Endothelial cell of umbilical vein (primary cell): ENCODE results near the gene ITIH6. TPM values are rescaled to one million over a fixed set of nuclear protein-coding genes. Genes with fewer than 3 reads are reported as not detected.

ENCODE experiments used
- BruUV-seq: library from RNA; stranded (reverse); fragments of 400-500 nt; replicated peaks from 2 replicates; lab custom pipeline; 2021; lab: Mats Ljungman, UMichigan
- CTCF ChIA-PET: fragments of 300-600, 350-600 bp; sonication (Branson Sonifier 250); formaldehyde crosslinking; loops from one replicate; lab custom pipeline; 2021; ENCODE audit warnings: antibody characterized with exemption, inconsistent platforms; lab: Charles Lee
- POLR2A ChIA-PET: fragments of 300-600, 350-600 bp; sonication (Branson Sonifier 250); formaldehyde crosslinking; loops from one replicate; lab custom pipeline; 2021; ENCODE audit warnings: antibody characterized with exemption, inconsistent platforms; lab: Charles Lee
- DNase-seq: peaks from one replicate; pipeline ENCODE4 v3.0.0-alpha.2; 2011; ENCODE audit warnings: low read depth, low spot score
- FAIRE-seq: peaks from 2 replicates; lab custom pipeline; 2011; peaks lifted over from hg19 to GRCh38; lab: Jason Lieb, UNC
- H2AFZ ChIP-seq: 2 replicates; pipeline ENCODE4 v1.6.0; 2012; ENCODE audit warnings: low read depth, low read length, control low read depth, inconsistent platforms
- H3K27ac ChIP-seq: 2 replicates; pipeline ENCODE4 v1.5.1; 2011; ENCODE audit warnings: low read depth, mild to moderate bottlenecking, control low read depth, low read length, moderate library complexity; ENCODE audit not compliant: insufficient read depth
- H3K27me3 ChIP-seq, 2 experiments: 2 replicates each; pipeline versions ENCODE4 v1.6.0 to v1.6.1; 2011; ENCODE audit warnings: low read length in 2 of 2, mixed read lengths in 1 of 2; ENCODE audit not compliant: control insufficient read depth in 2 of 2, insufficient read depth in 2 of 2
- H3K36me3 ChIP-seq, 2 experiments: 2 replicates in 1 of 2; 3 replicates in 1 of 2; pipeline ENCODE4 v1.5.1; 2011; ENCODE audit warnings: low read length in 2 of 2, mild to moderate bottlenecking in 1 of 2, moderate library complexity in 1 of 2; ENCODE audit not compliant: control insufficient read depth in 2 of 2, insufficient read depth in 2 of 2; ENCODE audit errors: extremely low read depth in 1 of 2
- H3K4me1 ChIP-seq: 3 replicates; pipeline ENCODE4 v1.5.1; 2011; ENCODE audit warnings: mild to moderate bottlenecking, low read length; ENCODE audit not compliant: control insufficient read depth, insufficient read depth; ENCODE audit errors: extremely low read depth
- H3K4me2 ChIP-seq: 2 replicates; pipeline ENCODE4 v1.6.1; 2011; ENCODE audit warnings: low read length, control low read depth, mixed read lengths; ENCODE audit not compliant: insufficient read depth
- H3K4me3 ChIP-seq, 3 experiments: fragments of 200-600 bp in 1 of 3; sonication (generic), shearing (Covaris generic) in 1 of 3; replicated peaks in 1 of 3; 2 replicates each; pipeline ENCODE4 v1.5.1; 2011 to 2016; ENCODE audit warnings: control low read depth in 3 of 3, low read length in 3 of 3, mild to moderate bottlenecking in 2 of 3, inconsistent platforms in 1 of 3, low read depth in 1 of 3, moderate library complexity in 1 of 3; ENCODE audit not compliant: insufficient read depth in 1 of 3
- H3K79me2 ChIP-seq: 2 replicates; pipeline ENCODE4 v1.6.0; 2012; ENCODE audit warnings: low read length, inconsistent platforms; ENCODE audit not compliant: control insufficient read depth, insufficient read depth
- H3K9ac ChIP-seq: replicated peaks from 2 replicates; pipeline ENCODE3; 2011; ENCODE audit warnings: low read length, control low read depth; ENCODE audit not compliant: insufficient read depth; ENCODE audit errors: extremely low read depth
- H3K9me1 ChIP-seq: replicated peaks from 3 replicates; pipeline ENCODE4 v1.6.0; 2011; ENCODE audit warnings: mild to moderate bottlenecking, low read length; ENCODE audit not compliant: control insufficient read depth, insufficient read depth; ENCODE audit errors: extremely low read depth
- H3K9me3 ChIP-seq: replicated peaks from 2 replicates; pipeline ENCODE4 v1.5.1; 2012; ENCODE audit warnings: low read length, inconsistent platforms; ENCODE audit not compliant: control insufficient read depth, insufficient read depth
- H4K20me1 ChIP-seq: replicated peaks from 2 replicates; pipeline ENCODE3; 2011; ENCODE audit warnings: mild to moderate bottlenecking, low read length; ENCODE audit not compliant: control insufficient read depth, insufficient read depth; ENCODE audit errors: extremely low read depth
- EZH2 ChIP-seq: IDR thresholded peaks from 2 replicates; pipeline ENCODE4 v1.6.1; 2012; ENCODE audit warnings: borderline replicate concordance, low read depth, mild to moderate bottlenecking, moderate library complexity, low read length, inconsistent platforms; ENCODE audit not compliant: severe bottlenecking
- FOS ChIP-seq: IDR thresholded peaks from 2 replicates; pipeline ENCODE4 v1.6.1; 2011; ENCODE audit warnings: mild to moderate bottlenecking, low read length, moderate library complexity, borderline replicate concordance; ENCODE audit not compliant: insufficient read depth
- GATA2 ChIP-seq: IDR thresholded peaks from 2 replicates; pipeline ENCODE4 v1.7.0; 2011; ENCODE audit warnings: low read depth, mild to moderate bottlenecking, moderate library complexity, mixed read lengths, low read length; ENCODE audit not compliant: insufficient read length, insufficient read depth
- JUN ChIP-seq: IDR thresholded peaks from 2 replicates; pipeline ENCODE4 v1.6.1; 2011; ENCODE audit warnings: borderline replicate concordance, low read depth; ENCODE audit not compliant: insufficient read length, insufficient read depth
- MYC ChIP-seq: IDR thresholded peaks from one replicate; pipeline ENCODE4 v1.6.1; 2011; ENCODE audit warnings: mild to moderate bottlenecking, low read depth, low read length
- POLR2A ChIP-seq: IDR thresholded peaks from 2 replicates; pipeline ENCODE4 v1.6.1; 2012; ENCODE audit warnings: low read depth, mild to moderate bottlenecking, control low read depth, low read length
- POLR2AphosphoS5 ChIP-seq: IDR thresholded peaks from 2 replicates; pipeline ENCODE4 v1.6.1; 2012; ENCODE audit warnings: low read depth, mild to moderate bottlenecking, control low read depth, low read length, moderate library complexity; ENCODE audit not compliant: insufficient read depth
- dilution Hi-C: fragments of 300-500 bp; cut with MboI; formaldehyde crosslinking; loops from one replicate; pipeline ENCODE4 v1.15.0; 2019; ENCODE audit warnings: low sequenced_read_pairs; ENCODE audit not compliant: extremely low pct_ligation_motif_present
- intact Hi-C: fragments of 100-400 bp; cut with micrococcal nuclease; formaldehyde crosslinking; loops from one replicate; pipeline ENCODE4 v1.10.0; 2022
- polyA plus RNA-seq, 4 experiments: library from polyadenylated mRNA; depleted of rRNA in 3 of 4; stranded (reverse) in 3 of 4; unstranded in 1 of 4; fragments of >200 nt; gene quantifications; 2 replicates each; pipeline versions ENCODE4 v1.2.1 to v1.2.3, GENCODE V29; 2011 to 2012; ENCODE audit warnings: missing spikeins in 1 of 4
- total RNA-seq: library from RNA; stranded (reverse); gene quantifications from 2 replicates; pipeline ENCODE4 v1.2.3, GENCODE V29; 2021
- TF ChIP-seq, protein P1 (sequence below): IDR thresholded peaks from 2 replicates; pipeline ENCODE4 v1.6.1; 2011; ENCODE audit not compliant: insufficient read depth, insufficient read length
- TF ChIP-seq, protein P2 (sequence below), 2 donors: IDR thresholded peaks; 1 replicate in 1 of 2; 2 replicates in 1 of 2; pipeline ENCODE4 v1.5.1; 2011; ENCODE audit warnings: low read length in 2 of 2, mild to moderate bottlenecking in 2 of 2, moderate library complexity in 2 of 2, control low read depth in 1 of 2, inconsistent platforms in 1 of 2, low read depth in 1 of 2; ENCODE audit not compliant: insufficient read depth in 1 of 2; ENCODE audit errors: extremely low read depth in 1 of 2

The ITIH6 gene
- total and polyA plus RNA-seq, 2 donors (not counting 3 experiments of a cell fraction or from before 2014, with no cell fraction given), result not detected

DNA sequence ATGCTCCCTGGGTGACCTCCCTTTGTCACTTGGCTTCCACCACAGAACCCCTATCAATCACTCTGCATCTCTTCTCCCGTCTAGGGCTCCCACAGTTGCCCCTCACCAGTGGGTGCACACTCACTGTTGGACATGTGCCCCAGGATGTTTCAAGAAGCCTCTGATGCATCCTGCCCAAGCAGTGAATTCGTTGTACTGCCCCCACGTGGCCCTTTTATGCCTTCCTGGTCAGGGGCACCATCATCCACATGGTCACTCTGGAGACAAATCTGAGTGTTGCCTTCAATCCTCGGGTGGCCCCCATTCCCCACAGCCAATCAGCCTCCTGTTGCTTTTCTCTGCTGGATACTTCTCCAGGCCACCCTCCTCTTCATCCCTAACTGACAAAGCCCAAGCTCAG lies 12.2 kb downstream of the ITIH6 start:
- TF ChIP-seq, protein P1, sequence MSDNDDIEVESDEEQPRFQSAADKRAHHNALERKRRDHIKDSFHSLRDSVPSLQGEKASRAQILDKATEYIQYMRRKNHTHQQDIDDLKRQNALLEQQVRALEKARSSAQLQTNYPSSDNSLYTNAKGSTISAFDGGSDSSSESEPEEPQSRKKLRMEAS, result no peak
- TF ChIP-seq POLR2AphosphoS5 (no peak), MYC (no peak), JUN (no peak), EZH2 (no peak), POLR2A (no peak), FOS (no peak), GATA2 (no peak)
- TF ChIP-seq, protein P2, sequence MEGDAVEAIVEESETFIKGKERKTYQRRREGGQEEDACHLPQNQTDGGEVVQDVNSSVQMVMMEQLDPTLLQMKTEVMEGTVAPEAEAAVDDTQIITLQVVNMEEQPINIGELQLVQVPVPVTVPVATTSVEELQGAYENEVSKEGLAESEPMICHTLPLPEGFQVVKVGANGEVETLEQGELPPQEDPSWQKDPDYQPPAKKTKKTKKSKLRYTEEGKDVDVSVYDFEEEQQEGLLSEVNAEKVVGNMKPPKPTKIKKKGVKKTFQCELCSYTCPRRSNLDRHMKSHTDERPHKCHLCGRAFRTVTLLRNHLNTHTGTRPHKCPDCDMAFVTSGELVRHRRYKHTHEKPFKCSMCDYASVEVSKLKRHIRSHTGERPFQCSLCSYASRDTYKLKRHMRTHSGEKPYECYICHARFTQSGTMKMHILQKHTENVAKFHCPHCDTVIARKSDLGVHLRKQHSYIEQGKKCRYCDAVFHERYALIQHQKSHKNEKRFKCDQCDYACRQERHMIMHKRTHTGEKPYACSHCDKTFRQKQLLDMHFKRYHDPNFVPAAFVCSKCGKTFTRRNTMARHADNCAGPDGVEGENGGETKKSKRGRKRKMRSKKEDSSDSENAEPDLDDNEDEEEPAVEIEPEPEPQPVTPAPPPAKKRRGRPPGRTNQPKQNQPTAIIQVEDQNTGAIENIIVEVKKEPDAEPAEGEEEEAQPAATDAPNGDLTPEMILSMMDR (IDR thresholded peaks at IDR 0.05; ENCODE audit: extremely low read depth in 1 of 2, insufficient read depth in 1 of 2, low read depth in 1 of 2, low read length in 2 of 2), result no peak
- Histone ChIP-seq H3K27me3 (no peaks in the 10 kb centered on the region), H4K20me1 (no peaks in the 10 kb centered on the region), H3K4me1 (no peaks in the 10 kb centered on the region), H3K9me3 (no peaks in the 10 kb centered on the region), H3K79me2 (no peaks in the 10 kb centered on the region), H3K36me3 (no peaks in the 10 kb centered on the region), H3K4me2 (no peak overlapping the region), H3K4me3 (no peak overlapping the region), H2AFZ (no peak overlapping the region), H3K9me1 (no peaks in the 10 kb centered on the region), H3K9ac (no peak overlapping the region), H3K27ac (no peak overlapping the region)
- intact Hi-C loops, result loop anchor here (5.0 kb wide), 1 partner anchor 364 kb away; no protein-coding TSS in a partner anchor
- FAIRE-seq (no peak), DNase-seq (no peak)
- CTCF ChIA-PET, result interaction anchor here (0.5 to 0.7 kb wide), 2 partner anchors 145 to 146 kb away, joined by 3 to 4 read pairs; no protein-coding TSS in a partner anchor
- no TSS peak for BruUV-seq
- dilution Hi-C loops, result no loop called here
- POLR2A ChIA-PET, result no interaction called here
